DMS53 treated with DMSO at 0.1 percent for 48 hours (cell line): ENCODE results near the gene HMGB3.
A peak's percentile ranks its signal among the peaks of the same experiment; 100 is the strongest.
"Not testable (repeated sequence)": the region's sequence is repeated elsewhere in the genome, so short reads cannot be mapped to it uniquely, and the experiment has no call there.

ENCODE experiments used
- DNase-seq: peaks from one replicate; lab custom pipeline; 2025; ENCODE audit not compliant: unreplicated experiment; lab: John Stamatoyannopoulos, UW

The HMGB3 gene

DNA sequence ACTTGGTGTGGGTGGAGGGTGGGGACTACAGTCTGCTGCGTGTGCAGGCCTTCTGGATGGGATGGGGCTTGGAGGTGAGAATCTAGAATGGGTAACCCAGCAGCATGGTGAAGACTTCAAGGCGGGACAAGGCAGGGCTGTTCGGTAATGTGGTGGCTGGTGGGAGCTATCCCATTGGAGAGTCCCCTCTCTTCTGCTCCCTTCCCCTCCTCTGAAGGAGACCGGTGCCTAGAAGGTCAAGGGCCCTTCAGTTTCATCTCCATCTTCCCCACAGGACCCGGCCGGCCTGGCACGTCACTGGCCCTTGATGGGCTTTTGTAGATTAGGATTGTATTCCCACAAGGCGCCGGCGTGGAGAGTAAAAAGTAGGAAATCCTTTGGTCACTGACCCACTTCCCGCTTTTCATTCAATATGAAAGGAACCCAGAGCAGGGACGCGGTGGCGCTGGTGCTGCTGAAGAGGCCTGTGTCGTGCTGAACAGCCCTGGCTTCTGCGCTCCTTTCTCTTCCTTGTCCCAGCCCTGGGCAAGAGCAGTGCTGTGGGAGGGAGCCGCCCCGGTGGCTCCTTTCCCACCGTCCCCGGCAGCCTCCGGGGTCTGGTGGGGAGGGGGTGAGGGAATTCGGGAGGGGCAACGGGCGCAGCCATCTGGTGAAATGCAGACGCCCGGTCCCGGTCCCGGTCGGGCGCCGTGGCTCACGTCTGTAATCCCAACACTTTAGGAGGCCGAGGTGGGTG is 7.3 kb upstream of the HMGB3 start:
- DNase-seq, result no peak

DNA sequence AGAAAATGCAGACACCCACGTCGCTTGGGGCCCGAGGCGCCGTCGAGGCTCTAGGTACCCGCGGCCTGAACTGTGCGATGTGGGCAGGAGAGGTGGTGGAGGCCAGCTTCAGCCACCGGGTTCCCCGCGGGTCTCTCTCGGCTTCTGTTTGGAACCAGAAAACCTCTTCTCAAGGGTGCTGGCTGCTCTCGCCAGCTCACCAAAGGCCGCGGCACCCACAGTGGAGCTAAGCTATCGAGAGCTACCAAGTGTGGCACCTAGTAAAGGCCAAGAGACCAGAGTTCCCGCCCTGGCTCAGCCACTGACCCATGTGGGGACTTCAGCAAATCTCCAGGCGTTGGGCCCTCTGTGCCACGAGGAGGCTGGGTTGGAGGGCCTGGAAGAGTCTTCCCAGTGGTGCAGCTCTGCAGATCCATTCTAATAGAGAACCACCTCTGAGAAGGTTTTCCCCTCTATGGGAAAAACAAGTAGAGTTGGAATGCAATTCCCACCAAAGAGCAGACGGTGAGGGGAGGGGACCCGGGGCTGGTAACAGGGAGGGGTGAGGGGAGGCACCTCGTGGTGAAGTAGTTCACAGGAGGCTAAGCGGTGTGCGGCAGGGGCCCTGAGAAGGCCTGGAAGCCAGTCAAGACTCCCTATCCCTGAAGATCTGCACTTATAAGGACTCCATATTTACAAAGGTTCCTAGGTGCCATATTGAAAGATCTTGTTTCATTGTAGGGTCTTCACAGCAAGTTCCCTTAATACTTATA is 5.5 kb upstream of the HMGB3 start:
- DNase-seq, result no peak

DNA sequence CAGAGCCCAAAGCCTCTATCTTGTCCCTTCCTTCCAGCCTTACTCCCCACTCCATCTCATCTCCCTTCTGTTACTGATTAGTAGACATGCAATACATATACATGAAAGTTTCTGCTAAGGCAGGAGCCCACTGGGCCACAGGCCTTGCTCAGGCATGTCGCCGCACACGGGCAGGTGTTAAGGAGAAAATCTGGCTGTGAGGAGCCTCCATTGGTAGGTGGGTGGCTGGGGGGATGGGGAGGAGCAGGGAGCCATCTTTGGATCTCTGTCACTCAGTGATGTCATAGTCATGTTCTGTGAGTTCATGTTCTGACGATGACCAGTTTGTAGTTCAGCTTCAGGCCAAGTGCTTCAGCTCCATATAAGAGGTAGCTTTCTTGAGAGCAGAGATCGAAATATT is 2.9 kb upstream of the HMGB3 start:
- DNase-seq, result no peak

DNA sequence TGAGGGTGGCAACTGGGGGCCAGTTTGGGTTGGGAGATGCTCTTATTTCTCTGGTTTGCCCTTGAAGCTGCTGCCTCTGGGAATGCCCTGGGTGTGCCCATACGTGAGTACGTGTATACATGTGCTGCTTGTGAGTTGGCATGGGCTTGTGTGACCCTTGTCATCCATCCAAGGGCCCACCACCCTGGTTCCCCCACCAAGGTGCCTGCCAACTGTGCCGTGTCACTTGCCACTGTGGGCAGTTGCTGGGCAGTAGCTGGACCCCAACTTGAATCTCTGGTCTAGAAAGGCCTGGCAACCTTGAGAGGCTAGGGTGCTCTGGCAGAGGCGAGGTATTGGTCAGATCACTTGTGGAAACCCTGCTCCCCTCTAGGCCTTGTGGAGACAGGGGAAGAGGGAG is 2.4 kb upstream of the HMGB3 start:
- no peak for DNase-seq

DNA sequence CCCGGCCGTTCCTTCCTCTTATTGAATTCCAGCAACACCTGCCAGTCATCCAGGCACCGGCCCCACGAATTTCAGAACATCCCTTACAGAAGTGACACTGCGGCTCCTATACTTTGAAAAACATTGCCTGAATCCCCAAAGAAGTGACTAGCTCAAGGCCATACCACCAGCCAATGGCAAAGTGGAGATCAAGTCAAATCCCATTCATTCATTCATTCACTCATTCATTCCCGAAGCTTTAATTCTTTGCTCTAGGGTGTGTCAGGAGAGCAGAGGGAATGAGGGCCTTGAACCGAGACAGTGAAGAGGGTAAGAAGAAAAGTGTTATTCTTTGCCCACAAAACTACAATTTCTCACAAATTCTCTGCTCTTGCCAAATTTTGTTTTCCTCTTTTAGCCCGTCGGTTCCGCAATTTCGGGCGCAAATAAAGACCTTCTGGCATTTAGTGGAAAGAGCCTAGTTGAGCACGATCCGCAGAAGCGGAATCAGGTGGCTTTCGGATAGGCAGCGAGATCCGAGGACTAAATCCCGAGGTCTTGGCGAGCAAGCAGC is 824 bp upstream of the HMGB3 start:
- no peak for DNase-seq

DNA sequence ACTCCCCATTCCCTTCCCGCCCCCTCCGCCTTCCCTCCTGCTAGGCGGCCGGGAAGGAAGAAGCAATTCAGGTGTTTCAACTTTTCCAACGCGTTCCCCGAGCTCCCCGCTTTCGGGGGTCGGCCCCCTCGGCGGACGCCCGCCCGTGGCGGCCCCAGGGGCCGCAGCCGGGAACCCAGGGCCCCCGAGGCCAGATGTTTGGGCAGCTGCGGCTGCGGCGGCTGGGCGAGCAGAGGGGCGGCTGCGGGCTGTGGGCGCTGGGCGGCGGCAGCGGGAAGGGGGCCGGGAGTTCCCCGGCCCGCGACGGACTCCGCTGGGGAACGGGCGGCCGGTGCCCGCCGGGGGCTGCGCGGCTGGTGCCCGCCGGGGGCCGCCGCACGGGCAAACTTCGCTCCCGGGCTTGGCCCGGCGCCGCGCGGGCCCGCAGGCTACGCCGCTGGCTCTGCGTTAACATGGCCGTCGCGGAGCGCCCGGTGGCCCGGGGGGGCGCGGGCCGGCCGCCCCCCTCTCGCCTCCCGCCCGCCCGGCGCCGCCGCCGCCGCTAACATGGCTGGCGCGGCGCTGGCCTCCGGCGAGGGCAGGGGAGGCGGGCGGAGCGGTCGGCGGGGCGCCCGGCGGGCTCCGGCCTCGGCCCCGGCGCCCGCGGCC is 510 bp downstream of the HMGB3 start:
- DNase-seq, result no peak

DNA sequence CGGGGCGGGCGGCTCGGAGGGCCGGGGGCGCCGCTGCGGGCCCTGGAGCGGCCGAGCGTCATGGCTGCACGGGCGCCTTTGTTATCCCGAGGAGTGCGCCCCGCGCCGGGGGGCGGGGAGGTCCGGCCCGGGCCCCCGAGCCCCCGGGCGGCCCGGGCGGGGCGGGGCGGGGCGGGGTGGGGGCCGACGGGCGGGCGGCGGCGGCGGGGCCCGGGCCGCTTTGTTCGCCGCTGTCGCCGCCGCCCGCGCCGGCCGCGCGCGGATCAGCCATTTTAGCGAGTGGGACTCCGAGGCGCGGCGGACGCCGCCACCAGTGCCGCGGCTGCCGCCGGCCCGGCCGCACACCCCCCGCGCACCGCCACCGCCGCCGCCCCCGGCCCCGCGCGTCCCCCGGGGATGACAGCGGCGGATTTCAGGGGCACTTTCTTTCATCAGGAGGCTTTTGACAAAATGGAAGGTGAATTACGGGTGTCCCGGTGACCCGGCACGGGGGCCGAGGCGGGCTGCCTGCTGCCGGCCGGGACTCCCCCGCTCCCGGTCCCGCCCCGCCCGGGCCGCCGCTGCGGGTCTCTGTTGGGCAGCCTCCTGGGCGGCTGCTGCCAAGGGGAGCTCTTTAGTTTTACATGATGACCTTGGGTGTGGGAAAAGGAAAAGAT is 1.2 kb downstream of the HMGB3 start:
- no peak for DNase-seq

DNA sequence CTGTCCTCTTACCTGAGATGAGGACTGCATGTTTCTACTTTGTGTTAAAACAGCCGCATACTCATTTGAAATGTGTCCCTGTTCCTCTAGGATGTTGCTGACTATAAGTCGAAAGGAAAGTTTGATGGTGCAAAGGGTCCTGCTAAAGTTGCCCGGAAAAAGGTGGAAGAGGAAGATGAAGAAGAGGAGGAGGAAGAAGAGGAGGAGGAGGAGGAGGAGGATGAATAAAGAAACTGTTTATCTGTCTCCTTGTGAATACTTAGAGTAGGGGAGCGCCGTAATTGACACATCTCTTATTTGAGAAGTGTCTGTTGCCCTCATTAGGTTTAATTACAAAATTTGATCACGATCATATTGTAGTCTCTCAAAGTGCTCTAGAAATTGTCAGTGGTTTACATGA is 4.6 kb downstream of the HMGB3 start:
- DNase-seq, result not testable (repeated sequence)

DNA sequence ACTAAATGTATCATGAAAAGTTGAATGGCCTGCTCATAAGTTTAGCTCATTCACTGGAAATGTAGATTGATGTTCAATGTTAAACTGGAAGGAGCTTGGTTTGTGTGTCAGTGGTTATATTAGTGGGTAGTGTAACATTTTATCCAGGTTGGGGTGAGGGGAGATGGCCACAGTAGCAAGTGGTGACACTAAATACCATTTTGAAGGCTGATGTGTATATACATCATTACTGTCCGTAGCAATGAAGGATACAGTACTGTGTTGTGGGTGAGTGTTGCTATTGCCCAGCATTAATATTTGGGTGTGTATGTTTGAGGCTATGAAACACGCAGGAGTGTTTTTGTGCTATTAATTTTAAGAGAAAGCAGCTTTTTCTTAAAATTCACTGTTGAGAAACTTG is 6.3 kb downstream of the HMGB3 start:
- DNase-seq, result peak; percentile 64

DNA sequence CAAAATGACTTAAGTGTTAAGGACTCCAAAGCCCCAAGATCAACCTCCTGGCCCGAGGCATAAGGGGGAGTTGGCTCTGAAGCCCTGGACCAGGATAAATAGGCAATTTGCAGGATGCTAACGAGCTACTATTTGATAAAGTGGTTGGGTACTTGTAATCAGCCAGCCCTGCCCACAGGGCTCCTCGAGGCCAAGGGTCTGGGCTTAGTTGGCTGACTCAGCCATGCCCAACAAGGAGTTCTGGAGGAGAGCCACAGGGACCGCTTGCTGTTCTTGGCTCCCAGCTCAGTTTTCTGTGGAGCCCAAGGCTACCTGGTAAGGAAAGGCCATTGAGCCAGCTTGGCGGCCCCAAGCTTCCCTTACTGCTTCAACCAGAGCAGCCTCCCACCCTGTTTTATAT is 7.8 kb downstream of the HMGB3 start:
- no peak for DNase-seq

DNA sequence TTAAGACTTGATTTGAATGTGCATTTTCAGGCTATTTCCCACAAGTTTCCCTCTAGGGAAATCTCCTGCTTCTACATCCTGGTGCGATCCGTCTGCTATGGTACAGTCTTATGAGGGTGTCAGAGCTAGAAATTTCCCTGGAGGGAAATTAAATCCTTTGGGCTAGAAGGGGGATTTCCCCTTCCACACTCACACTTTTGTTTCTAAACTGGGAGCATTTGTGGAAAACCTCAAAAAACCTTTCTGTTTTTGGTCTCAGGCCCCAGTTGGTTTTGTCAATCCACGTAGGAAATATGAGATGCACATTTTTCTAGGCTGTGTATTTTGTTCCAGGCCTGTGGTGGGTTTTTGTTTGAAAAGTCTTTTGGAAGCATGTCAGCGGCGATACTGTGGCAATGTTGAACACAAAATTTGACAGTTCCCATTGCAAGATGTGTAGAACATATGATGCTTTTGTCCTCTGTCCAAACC is 17.8 kb downstream of the HMGB3 start:
- no peak for DNase-seq

DNA sequence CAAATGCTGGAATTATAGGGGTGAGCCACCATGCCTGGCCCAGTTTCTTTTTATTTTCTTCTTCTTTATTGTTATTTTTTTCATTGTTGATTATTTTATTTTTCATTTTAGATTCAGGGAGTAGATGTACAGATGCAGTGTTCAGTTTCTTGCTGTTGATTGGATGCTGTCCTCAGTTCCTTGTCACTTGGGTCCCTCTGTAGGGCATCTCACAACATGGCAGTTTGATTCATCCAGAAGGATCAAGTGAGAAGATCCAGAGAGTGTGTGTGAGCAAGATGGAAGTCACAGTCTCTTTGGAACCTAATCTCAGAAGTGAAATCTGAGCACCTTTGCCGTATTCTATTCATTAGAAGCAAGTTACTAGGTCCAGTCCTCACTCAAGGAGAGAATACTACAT is 20.9 kb downstream of the HMGB3 start:
- no peak for DNase-seq

DNA sequence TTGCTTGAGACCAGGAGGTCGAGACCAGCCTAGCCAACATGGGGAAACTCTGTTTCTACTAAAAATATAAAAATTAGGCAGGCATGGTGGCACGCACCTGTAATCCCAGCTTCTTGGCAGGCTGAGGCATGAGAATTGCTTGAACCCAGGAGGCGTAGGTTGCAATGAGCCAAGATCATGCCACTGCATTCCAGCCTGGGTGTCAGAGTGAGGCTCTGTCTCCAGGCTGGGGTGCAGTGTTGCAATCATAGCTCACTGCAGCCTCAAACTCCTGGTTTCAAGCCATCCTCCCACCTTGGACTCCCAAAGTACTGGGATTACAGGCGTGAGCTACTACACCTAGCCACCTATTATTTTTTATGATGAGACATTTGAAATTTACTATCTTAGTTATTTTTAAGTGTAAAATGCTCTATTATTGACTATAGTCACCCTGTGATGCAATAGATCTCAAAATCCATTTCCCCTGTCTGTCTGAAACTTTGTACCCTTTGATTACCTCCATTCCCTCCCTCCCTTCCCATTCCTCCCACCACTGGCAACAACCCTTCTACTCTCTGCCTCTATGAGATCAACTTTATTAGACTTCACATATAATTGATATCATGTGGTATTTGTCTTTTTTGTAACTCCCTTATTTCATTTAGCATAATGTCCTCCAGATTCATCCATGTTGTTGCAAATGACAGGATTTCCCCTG is 23.4 kb downstream of the HMGB3 start:
- no peak for DNase-seq

DNA sequence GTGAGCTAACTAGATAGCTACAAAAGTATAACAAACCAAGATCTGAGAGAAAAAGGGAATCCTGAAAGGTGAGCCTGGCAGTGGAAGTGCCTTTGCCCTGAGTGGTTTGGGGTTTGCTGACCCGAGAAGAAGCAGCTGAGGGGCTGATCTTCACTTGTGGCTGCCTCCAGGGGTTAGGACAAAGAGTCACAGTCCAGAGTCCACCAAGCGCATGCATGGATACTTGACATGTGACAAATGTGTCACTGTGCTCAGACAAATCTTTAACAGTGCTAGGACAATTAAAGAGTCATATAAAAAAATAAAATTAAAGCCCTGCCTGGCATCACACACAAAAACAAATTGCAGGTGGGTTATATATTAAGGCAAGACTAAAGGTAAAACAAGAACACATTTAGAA is 26.4 kb downstream of the HMGB3 start:
- no peak for DNase-seq

DNA sequence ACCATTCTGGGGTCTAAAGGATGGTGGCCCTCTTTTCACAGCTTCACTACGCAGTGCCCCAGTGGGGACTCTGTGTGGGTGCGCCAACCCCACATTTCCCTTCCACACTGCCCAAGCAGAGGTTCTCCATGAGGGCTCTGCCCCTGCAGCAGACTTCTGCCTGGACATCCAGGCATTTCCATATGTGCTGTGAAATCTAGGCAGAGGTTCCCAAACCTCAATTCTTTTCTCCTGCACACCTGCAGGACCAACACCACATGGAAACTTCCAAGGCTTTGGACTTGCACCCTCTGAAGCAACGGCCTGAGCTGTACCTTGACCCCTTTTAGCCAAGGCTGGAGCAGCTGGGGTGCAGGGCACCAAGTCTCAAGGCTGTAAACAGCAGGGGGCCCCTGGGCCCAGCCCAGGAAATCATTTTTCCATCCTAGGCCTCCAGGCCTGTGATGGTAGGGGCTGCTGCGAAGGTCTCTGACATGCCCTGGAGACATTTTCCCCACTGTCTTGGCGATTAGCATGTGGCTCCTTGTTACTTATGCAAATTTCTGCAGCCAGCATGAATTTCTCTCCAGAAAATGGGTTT is 30.1 kb downstream of the HMGB3 start:
- no peak for DNase-seq

DNA sequence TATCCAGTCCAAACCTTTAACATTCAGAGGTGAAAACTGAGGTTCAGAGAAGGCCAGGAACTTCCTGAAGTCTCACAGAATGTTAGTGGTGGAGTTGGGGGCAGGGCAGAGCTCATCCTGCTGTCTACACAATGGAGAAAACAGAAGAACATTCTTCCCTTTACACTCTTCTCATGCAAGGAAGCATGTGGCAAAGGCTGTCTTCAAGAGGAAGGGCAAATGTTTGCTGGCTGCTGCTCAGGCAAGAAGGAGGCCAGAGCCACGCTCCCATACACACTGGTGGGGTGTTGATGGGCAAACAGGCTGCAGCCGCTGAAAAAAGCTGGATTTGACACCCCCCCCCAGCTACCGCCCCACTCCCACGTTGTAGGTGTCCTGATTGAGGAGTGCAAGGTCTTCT is 32.5 kb downstream of the HMGB3 start:
- DNase-seq, result no peak

DNA sequence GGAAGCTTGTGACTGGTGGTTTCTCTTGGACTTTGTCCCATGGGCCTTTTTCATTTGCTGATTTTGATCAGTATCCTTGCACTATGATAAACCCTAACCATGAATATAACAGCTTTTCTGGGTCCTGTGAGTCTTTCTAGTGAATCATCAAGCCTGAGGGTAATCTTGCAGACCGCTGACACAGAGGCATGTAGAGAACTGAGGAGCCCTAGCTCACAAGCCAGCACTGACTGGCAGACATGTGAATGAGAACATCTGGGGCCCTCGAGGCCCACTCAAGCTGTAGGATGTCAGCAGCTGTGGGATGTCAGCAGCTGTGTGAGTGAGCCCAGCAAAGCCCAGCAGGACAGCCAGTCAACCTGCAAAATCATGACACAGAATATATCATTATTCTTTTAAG is 36.7 kb downstream of the HMGB3 start:
- DNase-seq, result no peak

DNA sequence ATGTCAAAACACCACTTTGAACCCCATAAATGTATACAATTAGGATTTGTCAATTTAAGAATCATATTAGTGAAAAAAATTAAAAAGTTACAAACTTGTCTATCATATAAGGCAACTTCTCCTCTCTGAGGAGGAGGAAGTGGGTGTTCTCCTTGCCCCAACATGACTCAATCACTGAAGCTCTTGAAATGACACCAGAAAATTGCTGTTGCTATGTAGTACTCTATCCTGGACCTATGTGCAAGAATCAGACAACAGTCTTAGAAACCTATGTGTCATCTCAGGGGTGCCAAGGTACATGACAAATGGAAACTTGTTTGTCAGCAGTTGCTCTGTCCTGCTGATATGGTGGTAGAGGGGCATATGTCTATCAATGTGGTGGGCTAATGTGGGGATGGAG is 47.7 kb downstream of the HMGB3 start:
- DNase-seq, result peak; percentile 20

DNA sequence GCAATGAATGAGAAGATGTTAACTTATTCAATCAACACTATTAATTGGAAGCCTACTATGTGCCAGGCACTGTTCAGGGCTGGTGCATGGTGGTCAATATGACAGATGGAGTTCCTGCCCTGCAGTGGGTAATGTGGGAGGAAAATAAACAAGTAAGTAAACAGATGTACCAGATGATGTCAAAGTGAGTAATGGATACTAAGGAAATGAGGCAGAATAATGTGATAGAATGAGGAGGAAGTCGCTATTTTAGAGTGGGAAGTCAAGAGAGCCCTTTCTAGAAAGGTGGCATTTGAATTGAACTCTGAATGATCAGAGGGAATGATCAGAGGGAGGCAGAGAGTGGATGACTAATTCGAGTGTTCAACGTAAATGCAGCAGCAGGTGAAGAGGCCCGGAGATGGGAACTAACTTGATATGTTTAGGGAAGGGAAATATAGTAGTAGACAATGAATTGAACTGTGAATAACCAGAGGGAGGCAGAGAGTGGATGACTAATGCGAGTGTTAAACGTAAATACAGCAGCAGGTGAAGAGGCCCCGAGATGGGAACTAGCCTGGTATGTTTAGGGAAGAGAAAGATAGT is 48.3 kb downstream of the HMGB3 start:
- DNase-seq, result peak; percentile 94

DNA sequence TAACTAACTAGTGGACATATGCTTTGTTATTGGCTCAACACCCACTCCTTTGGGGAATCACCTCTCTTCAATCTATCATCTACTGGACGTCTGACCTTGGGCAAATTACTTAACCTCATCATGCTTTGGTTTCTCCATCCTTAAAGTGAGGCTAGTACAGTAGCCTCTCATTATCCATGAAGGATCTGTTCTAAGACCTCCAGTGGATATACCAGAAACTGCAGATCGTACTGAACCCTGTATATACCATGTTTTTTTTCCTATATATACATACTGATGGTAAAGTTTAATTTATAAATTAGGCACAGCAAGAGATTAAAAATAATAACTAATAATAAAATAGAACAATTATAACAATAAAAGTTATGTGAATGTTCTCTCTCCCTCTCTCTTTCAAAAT is 56.2 kb downstream of the HMGB3 start:
- no peak for DNase-seq
